Muscle of back (tissue), 11 donors: ENCODE results near the gene SRP14. TPM values are rescaled to one million over a fixed set of nuclear protein-coding genes. Genes with fewer than 3 reads are reported as not detected.
"Not testable (repeated sequence)": the region's sequence is repeated elsewhere in the genome, so short reads cannot be mapped to it uniquely, and the experiment has no call there.

Source experiments
- DNase-seq, 3 donors: peaks; one replicate each; pipeline versions ENCODE4 v3.0.0 to v3.0.0-alpha.2; 2013
- polyA plus RNA-seq, 10 donors: library from polyadenylated mRNA; unstranded; fragments of 120-200 nt; gene quantifications; one replicate each; pipeline ENCODE4 v1.2.1, GENCODE V29; 2013; ENCODE audit not compliant: insufficient read length in 10 of 10

Gene SRP14
- polyA plus RNA-seq, 10 donors: 277 to 417 (median 317) TPM

DNA sequence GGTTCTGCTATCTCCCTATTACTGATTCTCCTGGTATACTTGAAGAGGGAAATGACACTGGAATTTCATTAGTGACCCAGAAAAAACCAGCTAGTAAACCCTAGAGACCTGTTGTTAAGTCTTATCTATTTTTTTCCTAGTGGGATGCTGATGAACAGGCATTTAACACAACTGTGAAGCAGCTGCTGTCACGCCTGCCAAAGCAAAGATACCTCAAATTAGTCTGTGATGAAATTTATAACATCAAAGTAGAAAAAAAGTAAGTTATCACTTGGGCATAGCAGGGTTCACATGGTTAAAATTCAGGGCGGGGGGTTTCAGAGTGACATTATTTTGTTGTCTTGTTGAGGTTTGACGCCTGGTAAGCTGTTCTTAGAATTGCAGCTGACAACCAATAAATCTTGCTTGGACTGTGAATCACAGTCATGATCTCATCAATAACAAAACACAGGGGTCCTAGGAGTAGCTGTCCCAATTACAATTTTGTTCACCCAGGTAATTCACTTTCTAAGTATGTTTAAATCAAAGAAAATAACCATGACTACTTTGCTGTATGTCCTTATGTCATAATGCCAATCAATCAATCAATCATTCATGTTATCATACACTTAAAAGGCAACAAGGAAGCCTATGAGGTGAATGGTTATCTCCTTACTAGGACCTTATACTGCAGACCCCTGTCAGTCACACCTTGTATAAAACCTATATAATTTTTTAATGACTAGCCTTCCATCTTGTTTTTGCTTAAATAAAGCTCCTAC is 4.6 kb downstream of the SRP14 start:
- DNase-seq: no peak

DNA sequence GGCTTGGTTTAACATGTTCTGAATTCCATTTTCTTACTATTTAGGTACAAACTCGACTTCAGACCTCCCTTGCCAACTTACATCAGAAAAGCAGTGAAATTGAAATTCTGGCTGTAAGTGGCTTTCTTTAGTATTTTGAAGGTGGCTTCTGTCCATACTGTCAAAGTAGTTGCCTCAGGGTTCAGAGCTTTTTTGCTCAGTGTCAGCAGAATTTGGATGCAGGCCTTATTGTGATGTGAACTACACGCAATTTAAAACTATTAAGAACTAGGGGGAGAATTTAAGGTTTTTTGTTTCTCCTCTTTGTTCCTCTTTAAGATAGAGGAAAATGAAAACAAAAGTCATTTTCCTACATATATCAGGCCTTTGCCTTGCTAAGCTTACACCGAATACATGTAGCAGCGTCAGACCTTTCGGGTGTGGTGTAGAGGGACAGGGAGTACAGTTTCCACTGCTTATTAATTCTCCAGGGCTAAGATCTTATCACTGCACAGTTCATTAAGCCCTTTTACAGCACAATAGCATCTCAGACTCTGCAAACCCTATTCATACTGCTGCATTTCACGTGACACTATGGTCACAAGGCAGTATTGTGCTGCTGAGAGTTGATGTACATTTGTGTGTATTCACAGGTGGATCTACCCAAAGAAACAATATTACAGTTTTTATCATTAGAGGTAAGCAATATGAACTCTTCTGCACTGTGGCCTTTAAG is 6.7 kb downstream of the SRP14 start:
- DNase-seq: no peak

DNA sequence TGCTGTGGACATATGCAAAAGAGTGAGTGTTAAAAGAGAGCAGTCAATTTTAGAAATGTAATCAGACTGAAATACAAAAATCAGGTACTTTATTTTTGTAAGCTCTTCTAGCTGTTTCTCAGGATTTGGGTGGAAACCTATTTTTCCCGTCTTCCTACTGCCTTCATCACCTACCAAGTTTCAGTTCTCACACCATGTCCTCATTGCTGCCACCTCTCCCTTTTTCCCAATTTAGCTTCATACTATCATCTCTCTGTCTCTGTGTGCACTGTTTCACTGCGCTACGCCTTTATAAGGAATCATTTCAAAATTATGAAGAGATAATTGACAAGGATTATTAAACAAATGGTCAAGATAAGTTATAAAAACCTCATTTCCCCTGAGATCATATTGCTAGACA is 7.7 kb downstream of the SRP14 start:
- DNase-seq: no peak

DNA sequence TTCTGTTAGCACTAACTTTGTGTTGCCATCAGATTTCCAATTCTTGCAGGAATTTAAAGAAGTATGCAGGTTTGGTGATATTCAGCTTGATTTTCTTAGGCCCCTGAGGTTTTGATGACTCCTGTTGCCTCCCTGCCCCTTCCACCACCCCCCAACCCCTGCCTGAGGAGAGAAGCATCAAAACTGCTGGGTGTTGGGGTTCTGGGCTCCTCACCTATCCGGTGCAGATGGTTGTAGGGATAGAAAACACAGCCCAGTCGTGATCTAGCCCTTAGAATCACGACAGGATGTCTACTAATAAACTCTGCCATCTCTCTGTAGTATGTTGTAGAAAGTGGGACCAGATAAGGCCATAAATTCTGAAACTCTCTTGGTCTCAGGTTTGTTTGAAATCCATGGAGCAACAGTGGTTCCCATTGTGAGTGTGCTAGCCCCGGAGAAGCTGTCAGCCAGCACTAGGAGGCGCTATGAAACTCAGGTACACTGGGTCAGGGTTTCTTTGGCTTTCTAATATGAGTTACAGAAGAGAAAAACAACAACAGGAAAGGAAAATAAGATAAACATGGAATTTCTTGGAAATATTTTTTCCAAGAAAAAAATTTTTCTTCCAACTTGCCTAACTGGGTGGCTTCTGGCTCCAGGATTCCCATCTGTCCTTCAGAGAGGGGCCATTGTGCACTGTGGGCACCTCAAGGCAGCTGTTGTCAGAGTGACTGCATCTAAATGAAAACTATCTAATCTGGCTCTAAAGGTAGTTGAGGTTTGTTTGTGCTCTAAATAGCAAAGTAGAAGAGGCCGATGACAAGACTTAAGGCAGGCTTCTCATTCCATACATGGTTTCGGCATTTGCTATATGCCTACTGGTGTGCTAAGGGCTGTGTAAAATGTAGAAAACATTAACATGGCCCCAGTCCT is 8.7 kb downstream of the SRP14 start:
- peak in 1 of 3 donors; percentile 13 for DNase-seq

DNA sequence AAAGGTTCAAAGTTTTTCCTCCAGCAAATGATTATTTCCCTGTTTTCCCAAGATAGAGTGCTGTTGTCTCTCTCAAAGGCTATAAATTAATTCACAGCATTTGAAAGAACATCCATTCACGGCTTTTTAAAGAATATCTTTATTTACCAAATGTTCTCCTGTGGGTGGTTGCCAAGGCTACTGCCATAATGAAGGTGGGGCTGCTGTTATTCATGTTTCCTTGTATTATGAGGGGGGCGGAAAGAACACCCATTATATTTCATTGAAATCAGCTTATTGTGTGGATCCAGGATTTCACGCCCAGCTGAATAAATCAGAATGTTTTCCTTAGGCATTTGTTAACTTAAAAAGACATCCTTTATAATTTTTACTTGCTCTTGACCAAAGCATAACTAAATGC is 10.1 kb downstream of the SRP14 start:
- DNase-seq: no peak

DNA sequence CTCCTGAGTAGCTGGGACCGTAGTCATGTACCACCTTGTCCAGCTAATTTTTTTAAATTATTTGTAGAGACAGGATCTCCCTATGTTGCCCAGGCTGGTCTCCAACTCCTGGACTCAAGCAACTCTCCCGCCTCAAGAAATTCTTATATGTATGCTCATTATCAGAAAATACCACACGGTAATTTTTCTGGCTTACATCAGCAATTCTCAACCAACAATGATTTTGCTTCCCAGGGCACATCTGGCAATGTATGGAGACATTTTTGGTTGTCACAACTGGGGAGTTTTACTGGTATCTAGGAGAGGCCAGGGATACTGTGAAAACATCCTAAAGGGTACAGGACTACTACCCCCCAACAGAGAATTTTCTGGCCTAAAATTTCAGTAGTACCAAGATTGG is 10.8 kb downstream of the SRP14 start:
- no peak for DNase-seq

DNA sequence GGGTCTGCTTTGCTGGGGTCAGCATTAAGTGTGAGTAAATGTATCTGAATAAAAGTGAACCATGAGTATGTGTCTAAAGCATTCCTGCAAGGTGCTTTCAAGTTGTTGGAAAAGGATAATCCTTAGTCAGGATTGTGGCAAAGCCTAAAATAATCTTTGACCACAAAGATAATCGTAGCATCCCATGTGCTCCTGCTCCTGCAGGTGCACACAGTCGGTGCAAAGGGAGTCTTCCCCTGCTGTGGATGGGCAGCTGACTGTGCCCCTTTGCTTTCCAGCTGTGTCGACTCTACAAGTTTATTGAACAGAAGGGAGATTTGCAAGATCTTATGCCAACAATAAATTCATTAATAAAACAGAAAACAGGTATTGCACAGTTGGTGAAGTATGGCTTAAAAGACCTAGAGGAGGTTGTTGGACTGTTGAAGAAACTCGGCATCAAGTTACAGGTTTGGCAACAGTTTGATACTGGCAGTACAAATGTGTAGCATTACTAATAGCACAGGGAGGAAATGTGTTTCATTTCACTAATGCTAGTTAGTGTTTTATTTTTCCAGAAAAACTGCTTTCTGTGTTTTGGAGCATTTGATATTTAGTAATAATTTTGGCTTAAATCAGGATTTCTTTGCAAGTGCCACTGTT is 22.6 kb downstream of the SRP14 start:
- no peak for DNase-seq

DNA sequence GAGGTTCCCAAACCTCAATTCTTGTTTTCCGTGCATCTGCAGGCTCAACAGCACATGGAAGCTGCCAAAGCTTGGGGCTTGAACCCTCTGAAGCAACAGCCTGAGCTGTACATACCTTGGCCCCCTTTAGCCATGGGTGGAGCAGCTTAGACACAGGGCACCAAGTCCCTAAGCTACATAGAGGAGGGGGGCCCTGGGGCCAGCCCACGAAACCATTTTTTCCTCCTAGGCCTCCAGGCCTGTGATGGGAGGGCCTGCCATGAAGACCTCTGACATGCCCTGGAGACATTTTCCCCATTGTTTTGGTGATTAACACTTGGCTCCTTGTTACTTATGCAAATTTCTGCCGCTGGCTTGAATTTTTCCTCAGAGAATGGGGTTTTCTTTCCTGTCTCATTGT is 24.6 kb downstream of the SRP14 start:
- no peak for DNase-seq

DNA sequence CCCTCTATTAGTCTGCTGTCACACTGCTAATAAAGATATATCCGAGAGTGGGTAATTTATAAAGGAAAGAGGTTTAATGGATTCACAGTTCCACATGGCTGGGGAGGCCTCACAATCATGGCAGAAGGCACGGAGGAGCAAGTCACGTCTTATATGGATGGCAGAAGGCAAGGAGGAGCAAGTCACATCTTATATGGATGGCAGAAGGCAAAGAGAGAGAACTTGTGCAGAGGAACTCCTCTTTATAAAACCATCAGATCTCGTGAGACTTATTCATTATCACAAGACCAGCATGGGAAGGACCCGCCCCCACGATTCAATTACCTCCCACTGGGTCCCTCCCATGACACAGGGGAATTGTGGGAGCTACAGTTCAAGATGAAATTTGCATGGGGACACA is 25.6 kb downstream of the SRP14 start:
- DNase-seq: not testable (repeated sequence)

DNA sequence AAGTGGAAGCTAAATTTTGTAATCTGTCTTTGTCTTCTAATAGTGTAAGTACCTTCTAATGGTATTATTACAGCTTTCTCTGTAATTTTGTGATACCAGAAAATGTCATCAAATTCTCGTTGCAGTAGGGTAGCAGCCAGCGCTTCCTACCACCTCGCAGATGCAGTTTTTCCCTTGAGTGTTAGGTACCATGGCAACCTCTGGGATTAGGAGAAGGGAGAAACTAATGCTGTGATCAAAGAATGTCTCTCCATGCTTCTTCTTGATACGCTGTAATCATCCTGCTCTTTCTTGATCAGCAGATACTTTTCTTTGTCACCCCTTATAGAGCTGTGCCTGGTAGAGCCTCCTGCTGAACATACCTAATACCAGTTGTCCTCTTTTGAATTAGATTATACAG is 27.7 kb downstream of the SRP14 start:
- no peak for DNase-seq

DNA sequence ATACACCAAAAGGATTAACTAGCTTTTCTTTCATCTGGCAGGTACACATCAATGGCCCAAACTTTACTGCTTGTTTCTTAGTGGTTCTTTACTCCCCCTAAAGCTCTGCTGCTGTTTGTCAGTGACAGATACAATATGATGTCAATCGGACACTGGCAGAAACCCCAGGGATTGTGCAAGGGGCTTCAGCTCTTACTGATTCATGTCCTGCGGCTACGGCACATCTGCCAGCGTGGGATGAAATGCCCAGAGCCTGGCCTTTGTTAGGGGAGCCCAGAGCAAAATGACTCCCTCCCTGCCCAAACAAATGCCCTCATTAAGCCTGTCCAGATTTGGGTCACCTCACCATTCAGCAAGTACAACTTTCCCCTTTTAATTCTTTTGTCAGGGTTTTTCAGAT is 28.3 kb downstream of the SRP14 start:
- DNase-seq: no peak

DNA sequence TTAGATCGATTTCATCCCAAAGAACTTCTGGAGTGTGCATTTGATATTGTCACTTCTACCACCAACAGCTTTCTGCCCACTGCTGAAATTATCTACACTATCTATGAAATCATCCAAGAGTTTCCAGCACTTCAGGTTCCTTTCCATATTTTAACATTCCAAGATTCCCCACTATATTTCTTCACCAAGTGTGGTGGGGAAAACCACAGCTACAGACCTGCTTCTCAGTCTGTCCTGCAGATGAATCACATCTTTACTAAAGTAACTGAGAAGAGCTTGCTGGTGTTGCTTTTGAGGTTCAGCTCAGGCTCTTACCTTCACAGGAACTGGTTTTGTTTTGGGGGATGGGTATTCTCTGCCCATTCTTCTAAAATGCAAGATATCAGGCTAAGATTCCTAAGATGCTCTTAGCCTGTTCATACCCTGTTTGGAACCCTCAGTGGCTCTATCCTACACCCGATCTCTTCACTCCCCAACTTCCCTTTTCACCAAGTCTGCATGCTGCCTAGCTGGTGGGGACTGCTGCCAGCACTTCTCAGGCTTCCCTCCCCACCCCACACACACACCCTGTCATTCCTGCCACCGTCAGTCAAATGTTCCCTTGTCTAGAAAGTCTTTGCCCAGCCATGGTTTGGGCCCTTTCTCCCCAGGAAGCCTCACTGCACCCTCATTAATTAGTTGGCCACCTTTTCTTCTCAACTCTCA is 30.8 kb downstream of the SRP14 start:
- DNase-seq: no peak

DNA sequence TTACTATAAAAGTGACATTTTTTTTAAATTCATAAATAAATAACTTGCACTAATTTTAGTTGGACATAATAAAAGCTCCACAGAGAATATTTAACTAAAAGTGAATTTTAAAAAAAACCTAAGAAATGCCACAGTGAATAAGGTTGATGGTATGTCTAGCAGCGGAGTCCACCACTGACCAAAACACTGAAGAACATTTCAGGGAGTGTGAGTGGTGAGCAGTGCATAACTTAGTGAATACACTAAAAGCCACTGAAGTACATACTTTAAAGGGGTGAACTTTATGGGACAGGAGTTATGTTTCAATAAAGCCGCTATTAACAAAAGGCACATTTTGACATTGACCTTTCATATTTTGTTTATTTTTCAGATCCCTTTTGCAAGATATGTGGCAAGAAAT is 32.3 kb downstream of the SRP14 start:
- DNase-seq: no peak

DNA sequence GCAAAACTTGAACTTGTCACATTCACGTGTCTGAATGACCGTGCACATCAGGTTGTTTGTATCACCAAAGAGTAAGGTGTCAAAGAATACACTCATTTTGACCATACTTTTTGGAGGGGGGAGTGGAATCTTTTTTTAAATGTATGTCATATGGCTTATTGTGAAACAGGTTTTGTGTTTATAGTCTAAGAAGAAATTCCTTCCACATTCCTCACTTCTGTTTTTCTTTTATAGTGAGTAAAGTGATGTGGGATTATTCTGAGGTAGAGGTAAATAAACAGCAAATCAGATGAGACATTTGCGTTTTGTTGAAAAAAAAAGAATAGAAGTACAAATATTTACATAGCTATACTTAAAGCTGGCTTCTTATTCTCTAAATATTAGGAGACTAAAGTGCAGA is 33.0 kb downstream of the SRP14 start:
- no peak for DNase-seq

DNA sequence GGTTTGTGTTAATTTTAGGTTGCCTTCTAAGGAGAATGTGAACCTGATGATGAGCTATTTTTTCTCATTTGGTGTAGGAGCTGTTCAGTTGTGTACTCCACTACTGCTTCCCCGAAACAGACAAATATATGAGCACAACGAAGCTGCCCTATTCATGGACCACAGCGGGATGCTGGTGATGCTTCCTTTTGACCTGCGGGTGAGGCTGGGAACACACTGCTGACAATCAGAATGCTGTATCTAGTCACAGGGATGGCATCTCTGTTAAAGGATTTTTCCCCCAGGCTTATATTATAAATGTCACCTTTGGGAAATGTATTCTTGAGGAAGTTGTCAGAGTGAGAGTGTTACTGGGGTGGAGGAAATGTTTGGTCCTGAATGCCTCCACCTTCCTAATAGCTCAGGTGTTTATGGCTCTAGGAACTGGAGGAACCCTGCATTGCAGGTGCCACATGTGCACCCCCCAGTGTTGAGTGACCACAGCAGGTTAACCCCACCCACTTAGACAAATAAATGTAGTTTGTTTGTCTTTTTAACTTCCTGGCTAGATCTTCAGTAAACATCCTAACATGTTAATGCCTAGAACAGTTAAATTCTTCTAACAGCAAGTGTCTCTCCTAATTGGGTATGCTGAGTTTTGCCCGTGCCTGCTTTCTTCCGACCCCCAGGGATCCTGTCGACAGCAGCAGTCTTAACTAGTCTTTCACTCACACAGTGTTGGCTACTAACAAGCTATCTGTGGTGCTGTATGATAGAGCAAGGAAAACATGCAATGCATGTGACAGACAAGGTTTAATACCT is 35.7 kb downstream of the SRP14 start:
- no peak for DNase-seq

DNA sequence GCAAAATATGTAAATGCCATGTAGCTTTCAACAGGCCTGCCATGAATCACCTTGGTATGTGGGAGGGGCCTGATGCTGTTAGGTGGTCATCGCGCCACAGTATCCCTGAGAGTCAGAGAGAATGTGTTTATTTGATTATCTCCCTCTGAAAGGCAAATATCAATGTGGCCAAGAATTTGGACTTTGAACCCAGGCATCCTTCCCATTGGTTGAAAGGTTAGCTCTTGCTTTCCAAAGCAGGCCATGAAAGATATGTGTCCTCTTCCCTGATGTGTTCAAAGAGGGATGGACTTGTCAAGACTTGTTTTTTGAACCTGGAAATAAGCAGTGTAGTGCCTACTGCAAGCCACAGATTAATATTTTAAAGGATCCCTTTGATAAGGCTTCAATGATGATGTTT is 36.7 kb downstream of the SRP14 start:
- DNase-seq: no peak

DNA sequence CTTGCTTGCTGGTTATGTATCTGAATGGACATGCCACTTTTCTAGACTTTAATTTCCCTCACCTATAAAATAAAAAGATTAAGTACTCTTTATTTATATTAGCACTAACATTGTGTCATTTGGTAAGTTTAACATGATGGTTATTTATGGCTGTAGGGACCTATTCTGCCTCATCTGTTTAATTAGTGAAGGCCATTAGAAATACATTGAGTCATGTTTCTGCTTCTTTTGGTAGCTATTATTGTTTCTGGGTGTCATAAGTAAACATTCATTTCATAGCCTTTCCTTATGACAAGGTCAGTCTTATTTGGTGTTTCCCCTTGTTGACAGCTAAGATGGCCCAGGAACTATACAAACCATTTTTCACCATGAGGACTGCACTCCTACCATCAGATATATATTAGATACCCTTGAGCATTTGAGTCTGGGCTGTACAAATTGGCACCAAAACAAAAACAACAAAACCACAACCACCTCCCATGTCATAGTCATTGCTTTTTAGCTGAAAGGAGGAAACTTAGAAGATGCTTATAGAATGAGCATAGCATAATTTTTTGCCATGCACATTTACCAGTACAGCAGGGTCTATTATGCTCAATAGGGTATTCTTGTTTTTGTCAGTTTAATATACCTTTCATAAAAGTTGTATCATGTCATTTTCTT is 39.3 kb downstream of the SRP14 start:
- DNase-seq: no peak

DNA sequence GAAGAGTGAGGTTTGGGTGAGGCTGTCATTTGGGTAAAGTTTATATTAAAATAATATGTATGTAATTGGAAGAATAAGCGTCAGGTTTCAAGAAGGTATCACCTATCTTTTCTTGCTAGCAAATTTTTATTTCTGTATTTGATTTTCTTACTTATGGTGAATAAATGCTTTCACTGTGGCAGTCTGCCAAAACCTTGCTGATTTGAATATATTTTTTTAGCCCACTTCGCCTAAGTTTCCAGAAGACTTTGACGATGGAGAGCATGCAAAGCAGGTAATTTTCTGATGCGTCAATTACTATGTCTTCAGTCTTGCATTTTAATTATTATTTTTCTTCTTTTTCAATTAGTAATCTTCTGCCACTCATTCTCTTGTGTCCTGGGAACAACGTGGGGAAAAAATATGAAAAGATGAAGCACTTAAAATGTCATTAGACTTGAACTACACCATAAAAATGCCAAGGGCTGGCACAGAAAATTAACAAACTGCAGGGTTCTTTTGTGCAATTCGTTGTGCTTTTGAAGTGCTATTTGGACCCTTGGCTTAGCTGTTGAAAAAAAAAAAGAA is 40.4 kb downstream of the SRP14 start:
- no peak for DNase-seq

DNA sequence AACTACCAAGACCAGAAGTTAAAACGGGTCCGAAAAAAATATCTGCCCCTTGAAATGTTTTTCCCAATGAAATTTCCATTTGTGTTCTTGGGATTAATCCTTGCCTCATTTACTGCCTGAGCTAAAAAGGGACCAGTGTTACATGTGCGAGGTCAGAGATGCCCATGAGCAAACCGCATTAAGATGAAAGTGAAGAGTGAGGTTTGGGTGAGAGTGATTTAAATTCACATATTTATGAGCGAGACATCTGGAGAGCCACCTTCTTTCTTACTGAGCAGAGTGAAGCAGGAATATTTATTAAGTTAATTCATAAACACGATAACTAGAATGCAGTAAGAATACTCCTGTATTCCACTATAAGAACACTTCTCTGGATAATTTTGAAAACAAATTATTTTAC is 41.3 kb downstream of the SRP14 start:
- DNase-seq: no peak

DNA sequence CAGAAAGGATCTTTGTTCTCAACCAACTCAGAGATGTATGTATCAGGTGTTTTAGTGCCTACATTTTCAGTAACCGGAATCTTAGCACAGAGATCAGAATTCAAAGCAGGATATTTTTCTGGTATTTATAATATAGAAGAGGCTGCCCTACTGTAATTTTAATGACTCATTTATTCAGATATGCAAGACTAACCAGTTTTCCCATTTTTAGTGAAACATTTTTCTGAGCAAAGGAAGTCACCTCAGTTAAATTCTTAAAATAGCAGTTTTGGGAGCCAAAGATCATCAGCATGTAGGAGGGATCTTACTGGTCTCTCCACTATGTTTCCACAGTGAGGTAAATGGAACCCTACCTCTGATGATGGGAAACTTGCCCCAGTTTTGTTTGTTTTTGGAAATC is 42.0 kb downstream of the SRP14 start:
- peak in 1 of 3 donors; percentile 18 for DNase-seq
